ENCODE results near the gene MSRB1. TPM values are rescaled to one million over a fixed set of nuclear protein-coding genes. Genes with fewer than 3 reads are reported as not detected.

MSRB1 gene
- total RNA-seq (100 to 1,000 TPM in 2 of 7 donors, 10 to 100 TPM in 5; 32.9 to 114 (median 60.4) TPM), polyA plus RNA-seq (10 to 100 TPM; 31.1 to 62.0 (median 31.3) TPM)
- long read RNA-seq, donor 1, transcript MSRB1-201 (4 exons, 1,423 nt): major isoform, 9 of 11 reads
- long read RNA-seq, donor 1, partial matches to known transcripts: 0 of 11 reads
- long read RNA-seq, donor 1, other reads (novel, unspliced or antisense): 0 of 11 reads
- long read RNA-seq, donor 2, transcript MSRB1-201 (4 exons, 1,423 nt): major isoform, 10 of 10 reads
- long read RNA-seq, donor 2, partial matches to known transcripts: 0 of 10 reads
- long read RNA-seq, donor 2, other reads (novel, unspliced or antisense): 0 of 10 reads

- intact Hi-C loops (cut with DNase I; ENCODE audit: low total_unique reads): no loop called here
- peak within 1 kb of the TSS; percentile 61 to 94 (median 84) for H3K27ac ChIP-seq
Measured at GRCh38 chr16:1942810-1943726, at the start of gene MSRB1. Gene MSRB1 (minus strand): TSS chr16:1943199. CDS start chr16:1943156, 43 bp downstream.

GRCh38 chr16:1991948-1992703 lies 49.1 kb upstream of the MSRB1 start:
- 4 to 6% (median 5%) methylated on average over 41 to 96 of the region's 96 CpGs; no CpG with 5 or more reads in 1 of the 5 donors for WGBS, 5 donors
- peak; percentile 98 for DNase-seq
- TF ChIP-seq, protein P1, sequence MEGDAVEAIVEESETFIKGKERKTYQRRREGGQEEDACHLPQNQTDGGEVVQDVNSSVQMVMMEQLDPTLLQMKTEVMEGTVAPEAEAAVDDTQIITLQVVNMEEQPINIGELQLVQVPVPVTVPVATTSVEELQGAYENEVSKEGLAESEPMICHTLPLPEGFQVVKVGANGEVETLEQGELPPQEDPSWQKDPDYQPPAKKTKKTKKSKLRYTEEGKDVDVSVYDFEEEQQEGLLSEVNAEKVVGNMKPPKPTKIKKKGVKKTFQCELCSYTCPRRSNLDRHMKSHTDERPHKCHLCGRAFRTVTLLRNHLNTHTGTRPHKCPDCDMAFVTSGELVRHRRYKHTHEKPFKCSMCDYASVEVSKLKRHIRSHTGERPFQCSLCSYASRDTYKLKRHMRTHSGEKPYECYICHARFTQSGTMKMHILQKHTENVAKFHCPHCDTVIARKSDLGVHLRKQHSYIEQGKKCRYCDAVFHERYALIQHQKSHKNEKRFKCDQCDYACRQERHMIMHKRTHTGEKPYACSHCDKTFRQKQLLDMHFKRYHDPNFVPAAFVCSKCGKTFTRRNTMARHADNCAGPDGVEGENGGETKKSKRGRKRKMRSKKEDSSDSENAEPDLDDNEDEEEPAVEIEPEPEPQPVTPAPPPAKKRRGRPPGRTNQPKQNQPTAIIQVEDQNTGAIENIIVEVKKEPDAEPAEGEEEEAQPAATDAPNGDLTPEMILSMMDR (IDR thresholded peaks at IDR 0.05 in 8 of 11, conservative IDR thresholded peaks at IDR 0.05 in 3 of 11): peak in 2 of 11 experiments; percentile 15 to 36
- TF ChIP-seq POLR2AphosphoS5 (IDR thresholded peaks at IDR 0.05) (peak; percentile 89 to 92 (median 91)), POLR2A (IDR thresholded peaks at IDR 0.05) (no peak)
- H3K27me3 ChIP-seq (replicated peaks in 1 of 7): peaks cover 0 to 39% (median 23%) of the 10 kb centered on the region in 7 donors
- peaks cover 11 to 47% (median 30%) of the 10 kb centered on the region in 6 donors for H3K4me1 ChIP-seq
- peak overlapping the region; percentile 70 to 93 (median 82) for H3K27ac ChIP-seq
- peaks cover 0 to 14% (median 5%) of the 10 kb centered on the region in 6 donors for H3K36me3 ChIP-seq
- H3K9me3 ChIP-seq: peaks cover 0 to 5% (median 0%) of the 10 kb centered on the region in 8 donors
- intact Hi-C loops (cut with DNase I; ENCODE audit: low total_unique reads): no loop called here
- H3K4me3 ChIP-seq: peak overlapping the region; percentile 27 to 72 (median 36)

More at GRCh38 chr16:1942810-1943726, at the start of gene MSRB1:
- WGBS, 5 donors: 0 to 2% (median 1%) methylated on average over 34 to 77 of the region's 77 CpGs
- Histone ChIP-seq H3K9me3 (no peaks in the 10 kb centered on the region), H3K36me3 (peaks cover 0 to 33% (median 20%) of the 10 kb centered on the region in 6 donors), H3K27me3 (replicated peaks in 1 of 7) (no peaks in the 10 kb centered on the region), H3K4me3 (peak within 1 kb of the TSS; percentile 64 to 93 (median 82)), H3K4me1 (peaks cover 11 to 57% (median 38%) of the 10 kb centered on the region in 6 donors)
- TF ChIP-seq POLR2AphosphoS5 (IDR thresholded peaks at IDR 0.05): peak; percentile 96 to 98 (median 98)
- TF ChIP-seq, protein P1 (IDR thresholded peaks at IDR 0.05 in 8 of 11, conservative IDR thresholded peaks at IDR 0.05 in 3 of 11): peak in 2 of 11 experiments; percentile 27 to 45
- peak; percentile 33 to 79 (median 79) for TF ChIP-seq POLR2A (IDR thresholded peaks at IDR 0.05)
- DNase-seq: peak; percentile 99

GRCh38 chr16:1991588-1991947 lies 48.6 kb upstream of the MSRB1 start:
- TF ChIP-seq POLR2AphosphoS5 (IDR thresholded peaks at IDR 0.05) (no peak), POLR2A (IDR thresholded peaks at IDR 0.05) (no peak)
- TF ChIP-seq, protein P1 (IDR thresholded peaks at IDR 0.05 in 8 of 11, conservative IDR thresholded peaks at IDR 0.05 in 3 of 11): no peak
- H3K9me3 ChIP-seq: peaks cover 0 to 5% (median 0%) of the 10 kb centered on the region in 8 donors
- H3K4me3 ChIP-seq: peak overlapping the region; percentile 27 to 72 (median 36)
- intact Hi-C loops (cut with DNase I; ENCODE audit: low total_unique reads): no loop called here
- no peak for DNase-seq
- 9 to 21% (median 11%) methylated on average over 11 to 22 of the region's 22 CpGs for WGBS, 5 donors
- peaks cover 11 to 47% (median 30%) of the 10 kb centered on the region in 6 donors for H3K4me1 ChIP-seq
- peaks cover 0 to 39% (median 23%) of the 10 kb centered on the region in 7 donors for H3K27me3 ChIP-seq (replicated peaks in 1 of 7)
- H3K27ac ChIP-seq: peak overlapping the region; percentile 70 to 93 (median 82)
- H3K36me3 ChIP-seq: peaks cover 0 to 14% (median 5%) of the 10 kb centered on the region in 6 donors

Measured in spleen (tissue), 13 donors.